Esophagus muscularis mucosa (tissue), 4 donors: ENCODE results near the gene VAMP3.

Source experiments
- CTCF ChIP-seq, 3 experiments: fragments of 200-600 bp in 2 of 3; fragments of 450-650 bp in 1 of 3; sonication (generic) in 2 of 3; IDR thresholded peaks; one replicate each; pipeline ENCODE4 v1.5.1; 2017 to 2019; ENCODE audit warnings: antibody characterized with exemption in 3 of 3, mild to moderate bottlenecking in 2 of 3, moderate library complexity in 1 of 3
- EP300 ChIP-seq: sonication (generic); formaldehyde crosslinking; IDR thresholded peaks from one replicate; pipeline ENCODE4 v1.6.1; 2017; ENCODE audit warnings: antibody characterized with exemption
- POLR2A ChIP-seq: fragments of 450-650 bp; IDR thresholded peaks from one replicate; pipeline ENCODE4 v1.6.1; 2017; ENCODE audit warnings: antibody characterized with exemption, moderate library complexity, mild to moderate bottlenecking, low read depth
- POLR2AphosphoS5 ChIP-seq, 2 donors: sonication (generic); formaldehyde crosslinking; IDR thresholded peaks; one replicate each; pipeline ENCODE4 v1.6.1; 2017; ENCODE audit warnings: antibody characterized with exemption in 2 of 2

GRCh38 chr1:7732331-7732730, 38.8 kb upstream of the VAMP3 start:
- TF ChIP-seq CTCF (IDR thresholded peaks at IDR 0.05) (no peak), POLR2AphosphoS5 (IDR thresholded peaks at IDR 0.05) (no peak), POLR2A (no peak), EP300 (no peak)
